ENCODE data around the gene MAN2C1. TPM values are rescaled to one million over a fixed set of nuclear protein-coding genes. Genes with fewer than 3 reads are reported as not detected.
A peak's percentile ranks its signal among the peaks of the same experiment; 100 is the strongest.

MAN2C1 gene
- total and polyA plus RNA-seq, 9 of the 15 experiments (the other 6 are each of a cell fraction or from before 2014, with no cell fraction given): 2.0 to 141 (median 39.9) TPM

- FAIRE-seq: no peak
- no peak overlapping the region for H2AFZ ChIP-seq (ENCODE audit: low read depth, low read length)
- no peak overlapping the region for H3K27ac ChIP-seq (ENCODE audit: extremely low read depth, low read depth, low read length)
- in situ Hi-C loops (cut with MboI) (loop anchor here (10.0 kb wide), 1 partner anchor 620 kb away; no protein-coding TSS in a partner anchor), intact Hi-C loops (cut with micrococcal nuclease) (no loop called here)
- H3K4me3 ChIP-seq: no peak overlapping the region
- no peaks in the 10 kb centered on the region for H3K79me2 ChIP-seq (ENCODE audit: control insufficient read depth, insufficient read depth, low read length)
- WGBS (ENCODE audit: insufficient coverage, low coverage, missing lambda C conversion rate): 16% methylated on average over 5 of the region's 5 CpGs
- no peaks in the 10 kb centered on the region for H4K20me1 ChIP-seq (replicated peaks; ENCODE audit: control insufficient read depth, insufficient read depth, low read length)
- no peak for DNase-seq (ENCODE audit: extremely low read depth in 1 of 4, low spot score in 3 of 4)
- no peaks in the 10 kb centered on the region; a peak in 1 of 5 replicates for H3K27me3 ChIP-seq (ENCODE audit: control insufficient read depth in 2 of 2, insufficient read depth in 2 of 2, low read length in 2 of 2)
- H3K9ac ChIP-seq (ENCODE audit: insufficient read depth in 1 of 2, low read depth in 2 of 2, low read length in 2 of 2): no peak overlapping the region
- no peaks in the 10 kb centered on the region for H3K9me3 ChIP-seq (replicated peaks; ENCODE audit: control insufficient read depth, insufficient read depth, low read depth, low read length)
- ChIA-PET POLR2A (no interaction called here), CTCF (ENCODE audit: low intra/inter-chr PET ratio) (no interaction called here)
- TF ChIP-seq, protein P1, sequence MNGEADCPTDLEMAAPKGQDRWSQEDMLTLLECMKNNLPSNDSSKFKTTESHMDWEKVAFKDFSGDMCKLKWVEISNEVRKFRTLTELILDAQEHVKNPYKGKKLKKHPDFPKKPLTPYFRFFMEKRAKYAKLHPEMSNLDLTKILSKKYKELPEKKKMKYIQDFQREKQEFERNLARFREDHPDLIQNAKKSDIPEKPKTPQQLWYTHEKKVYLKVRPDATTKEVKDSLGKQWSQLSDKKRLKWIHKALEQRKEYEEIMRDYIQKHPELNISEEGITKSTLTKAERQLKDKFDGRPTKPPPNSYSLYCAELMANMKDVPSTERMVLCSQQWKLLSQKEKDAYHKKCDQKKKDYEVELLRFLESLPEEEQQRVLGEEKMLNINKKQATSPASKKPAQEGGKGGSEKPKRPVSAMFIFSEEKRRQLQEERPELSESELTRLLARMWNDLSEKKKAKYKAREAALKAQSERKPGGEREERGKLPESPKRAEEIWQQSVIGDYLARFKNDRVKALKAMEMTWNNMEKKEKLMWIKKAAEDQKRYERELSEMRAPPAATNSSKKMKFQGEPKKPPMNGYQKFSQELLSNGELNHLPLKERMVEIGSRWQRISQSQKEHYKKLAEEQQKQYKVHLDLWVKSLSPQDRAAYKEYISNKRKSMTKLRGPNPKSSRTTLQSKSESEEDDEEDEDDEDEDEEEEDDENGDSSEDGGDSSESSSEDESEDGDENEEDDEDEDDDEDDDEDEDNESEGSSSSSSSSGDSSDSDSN (IDR thresholded peaks at IDR 0.05; ENCODE audit: borderline replicate concordance in 1 of 2, low read depth in 2 of 2, low read length in 2 of 2): no peak
- TF ChIP-seq, protein P2, sequence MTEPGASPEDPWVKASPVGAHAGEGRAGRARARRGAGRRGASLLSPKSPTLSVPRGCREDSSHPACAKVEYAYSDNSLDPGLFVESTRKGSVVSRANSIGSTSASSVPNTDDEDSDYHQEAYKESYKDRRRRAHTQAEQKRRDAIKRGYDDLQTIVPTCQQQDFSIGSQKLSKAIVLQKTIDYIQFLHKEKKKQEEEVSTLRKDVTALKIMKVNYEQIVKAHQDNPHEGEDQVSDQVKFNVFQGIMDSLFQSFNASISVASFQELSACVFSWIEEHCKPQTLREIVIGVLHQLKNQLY (CRISPR knock-in tag; conservative IDR thresholded peaks at IDR 0.05): no peak
- TF ChIP-seq EWSR1 (IDR thresholded peaks at IDR 0.05; ENCODE audit: borderline replicate concordance, low read depth, partially characterized antibody) (no peak), ZBED1 (IDR thresholded peaks at IDR 0.05) (no peak), CBX3 (IDR thresholded peaks at IDR 0.05; ENCODE audit: borderline replicate concordance in 1 of 2, low read length in 2 of 2) (no peak), ZBTB7A (IDR thresholded peaks at IDR 0.05; ENCODE audit: borderline replicate concordance, control insufficient read depth, low read depth, low read length) (no peak), MIER1 (IDR thresholded peaks at IDR 0.05; ENCODE audit: low read depth) (no peak), NR2F6 (CRISPR knock-in tag; IDR thresholded peaks at IDR 0.05) (no peak), KDM1A (IDR thresholded peaks at IDR 0.05) (peak in 1 of 2 experiments; percentile 7; a peak in 1 of 4 replicates), JUND (IDR thresholded peaks at IDR 0.05; ENCODE audit: borderline replicate concordance, low read depth, low read length) (no peak), JUND (tag; IDR thresholded peaks at IDR 0.05; ENCODE audit: borderline replicate concordance, low read depth, low read length) (no peak)
- TF ChIP-seq, protein P3, sequence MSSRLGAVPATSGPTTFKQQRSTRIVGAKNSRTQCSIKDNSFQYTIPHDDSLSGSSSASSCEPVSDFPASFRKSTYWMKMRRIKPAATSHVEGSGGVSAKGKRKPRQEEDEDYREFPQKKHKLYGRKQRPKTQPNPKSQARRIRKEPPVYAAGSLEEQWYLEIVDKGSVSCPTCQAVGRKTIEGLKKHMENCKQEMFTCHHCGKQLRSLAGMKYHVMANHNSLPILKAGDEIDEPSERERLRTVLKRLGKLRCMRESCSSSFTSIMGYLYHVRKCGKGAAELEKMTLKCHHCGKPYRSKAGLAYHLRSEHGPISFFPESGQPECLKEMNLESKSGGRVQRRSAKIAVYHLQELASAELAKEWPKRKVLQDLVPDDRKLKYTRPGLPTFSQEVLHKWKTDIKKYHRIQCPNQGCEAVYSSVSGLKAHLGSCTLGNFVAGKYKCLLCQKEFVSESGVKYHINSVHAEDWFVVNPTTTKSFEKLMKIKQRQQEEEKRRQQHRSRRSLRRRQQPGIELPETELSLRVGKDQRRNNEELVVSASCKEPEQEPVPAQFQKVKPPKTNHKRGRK (tag; IDR thresholded peaks at IDR 0.05): peak; percentile 73
- no peaks in the 10 kb centered on the region for H3K4me1 ChIP-seq (replicated peaks in 1 of 2; ENCODE audit: control insufficient read depth in 2 of 2, insufficient read depth in 2 of 2, low read length in 2 of 2)
- H3K4me2 ChIP-seq (ENCODE audit: insufficient read depth, low read length): no peak overlapping the region
- no peaks in the 10 kb centered on the region for H3K36me3 ChIP-seq (ENCODE audit: control insufficient read depth, insufficient read depth, low read length)
- BruUV-seq (replicated peaks): no TSS peak
- no peaks in the 10 kb centered on the region for H3K9me1 ChIP-seq (ENCODE audit: control insufficient read depth, insufficient read depth, low read length)
- ATAC-seq: no peak
Measured at GRCh38 chr15:75314552-75315290, 53.7 kb downstream of the MAN2C1 start.
